ENCODE results near the gene CDH13.

CDH13 gene

DNA sequence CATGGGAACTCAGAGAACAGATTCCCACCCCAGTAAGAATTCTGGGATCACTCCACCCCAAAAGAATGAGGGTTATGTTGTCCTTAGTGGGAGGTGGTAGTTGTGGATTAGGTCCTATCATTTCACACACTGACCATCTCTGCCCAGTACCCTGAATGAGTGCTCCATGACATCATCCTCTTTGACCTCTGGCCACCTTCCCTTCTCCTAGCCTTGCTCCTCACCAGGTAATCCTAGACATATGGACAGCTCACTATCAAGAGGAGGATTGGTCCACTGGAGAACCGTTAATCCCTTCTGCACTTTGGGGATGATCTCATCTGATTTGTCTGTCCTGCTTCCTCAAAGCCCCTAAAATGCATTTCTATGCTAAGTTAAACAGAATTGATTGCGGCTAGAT lies 642.8 kb downstream of the CDH13 start:
- TF ChIP-seq, protein P1, sequence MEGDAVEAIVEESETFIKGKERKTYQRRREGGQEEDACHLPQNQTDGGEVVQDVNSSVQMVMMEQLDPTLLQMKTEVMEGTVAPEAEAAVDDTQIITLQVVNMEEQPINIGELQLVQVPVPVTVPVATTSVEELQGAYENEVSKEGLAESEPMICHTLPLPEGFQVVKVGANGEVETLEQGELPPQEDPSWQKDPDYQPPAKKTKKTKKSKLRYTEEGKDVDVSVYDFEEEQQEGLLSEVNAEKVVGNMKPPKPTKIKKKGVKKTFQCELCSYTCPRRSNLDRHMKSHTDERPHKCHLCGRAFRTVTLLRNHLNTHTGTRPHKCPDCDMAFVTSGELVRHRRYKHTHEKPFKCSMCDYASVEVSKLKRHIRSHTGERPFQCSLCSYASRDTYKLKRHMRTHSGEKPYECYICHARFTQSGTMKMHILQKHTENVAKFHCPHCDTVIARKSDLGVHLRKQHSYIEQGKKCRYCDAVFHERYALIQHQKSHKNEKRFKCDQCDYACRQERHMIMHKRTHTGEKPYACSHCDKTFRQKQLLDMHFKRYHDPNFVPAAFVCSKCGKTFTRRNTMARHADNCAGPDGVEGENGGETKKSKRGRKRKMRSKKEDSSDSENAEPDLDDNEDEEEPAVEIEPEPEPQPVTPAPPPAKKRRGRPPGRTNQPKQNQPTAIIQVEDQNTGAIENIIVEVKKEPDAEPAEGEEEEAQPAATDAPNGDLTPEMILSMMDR (IDR thresholded peaks at IDR 0.05), result no peak
- no peak for TF ChIP-seq ZFX (IDR thresholded peaks at IDR 0.05; ENCODE audit: borderline replicate concordance)

DNA sequence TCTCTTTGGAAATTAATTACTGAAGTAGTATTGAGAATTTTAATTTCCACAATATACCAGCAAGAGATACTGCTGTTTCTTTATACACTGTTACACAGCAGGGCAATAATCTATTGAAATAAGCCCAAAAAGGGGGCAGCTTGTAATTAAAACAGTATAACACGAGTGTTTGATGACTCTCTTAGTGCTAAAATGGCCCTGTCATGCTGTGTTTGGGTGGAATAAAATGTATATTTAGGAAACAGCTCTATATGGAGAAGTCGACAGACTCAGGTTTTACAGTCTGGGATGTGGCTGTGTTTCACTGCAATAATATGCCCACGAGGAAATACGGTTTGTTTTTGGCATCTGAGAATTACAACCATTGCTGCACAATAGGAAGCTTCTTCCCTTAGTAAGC lies 643.3 kb downstream of the CDH13 start:
- no peak overlapping the region for H3K27ac ChIP-seq
- TF ChIP-seq, protein P1 (IDR thresholded peaks at IDR 0.05), result no peak
- no peak for TF ChIP-seq ZFX (IDR thresholded peaks at IDR 0.05; ENCODE audit: borderline replicate concordance)

More for the DNA sequence above, 642.8 kb downstream of the CDH13 start:
- no peak overlapping the region for H3K27ac ChIP-seq

DNA sequence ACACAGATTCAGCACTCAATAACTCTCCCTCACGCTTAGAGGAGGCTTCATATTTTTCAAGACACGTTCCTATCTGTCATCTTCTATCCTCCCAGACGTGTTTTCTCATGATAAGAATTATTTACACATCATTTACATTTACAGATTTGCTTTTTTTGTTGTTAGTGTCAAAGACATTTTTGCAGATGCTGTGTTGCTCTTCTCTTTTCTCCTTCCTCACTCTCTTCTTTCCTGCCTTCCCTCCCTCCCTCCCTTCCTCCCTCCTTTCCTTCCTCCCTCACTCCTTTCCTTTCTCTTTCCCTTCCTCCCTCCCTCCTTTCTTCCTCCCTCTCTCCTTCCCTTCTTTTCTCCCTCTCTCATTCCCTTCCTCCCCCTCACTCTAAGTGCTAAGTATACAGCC lies 643.9 kb downstream of the CDH13 start:
- H3K27ac ChIP-seq, result no peak overlapping the region
- TF ChIP-seq ZFX (IDR thresholded peaks at IDR 0.05; ENCODE audit: borderline replicate concordance), result no peak
- TF ChIP-seq, protein P1 (IDR thresholded peaks at IDR 0.05), result no peak

DNA sequence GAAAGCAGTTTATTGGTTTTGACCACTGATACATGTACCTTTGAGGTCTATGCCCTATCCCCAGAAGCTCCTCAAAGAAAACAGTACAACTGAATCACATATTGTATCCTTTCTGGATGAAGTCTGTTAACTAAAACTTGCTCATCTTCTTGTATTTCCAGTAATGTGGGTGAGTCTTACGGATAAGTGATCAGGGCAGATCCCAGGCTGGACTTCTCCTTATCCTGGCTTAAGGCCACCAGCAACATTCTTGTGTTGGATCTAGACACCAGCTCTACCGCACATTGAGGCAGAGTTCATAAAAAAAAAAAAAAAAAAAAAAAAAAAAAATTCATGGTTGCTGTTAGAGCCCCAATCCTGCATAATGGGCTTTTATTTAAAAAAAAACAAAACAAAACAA lies 644.4 kb downstream of the CDH13 start:
- H3K27ac ChIP-seq, result no peak overlapping the region
- TF ChIP-seq, protein P1 (IDR thresholded peaks at IDR 0.05), result no peak
- TF ChIP-seq ZFX (IDR thresholded peaks at IDR 0.05; ENCODE audit: borderline replicate concordance), result no peak

DNA sequence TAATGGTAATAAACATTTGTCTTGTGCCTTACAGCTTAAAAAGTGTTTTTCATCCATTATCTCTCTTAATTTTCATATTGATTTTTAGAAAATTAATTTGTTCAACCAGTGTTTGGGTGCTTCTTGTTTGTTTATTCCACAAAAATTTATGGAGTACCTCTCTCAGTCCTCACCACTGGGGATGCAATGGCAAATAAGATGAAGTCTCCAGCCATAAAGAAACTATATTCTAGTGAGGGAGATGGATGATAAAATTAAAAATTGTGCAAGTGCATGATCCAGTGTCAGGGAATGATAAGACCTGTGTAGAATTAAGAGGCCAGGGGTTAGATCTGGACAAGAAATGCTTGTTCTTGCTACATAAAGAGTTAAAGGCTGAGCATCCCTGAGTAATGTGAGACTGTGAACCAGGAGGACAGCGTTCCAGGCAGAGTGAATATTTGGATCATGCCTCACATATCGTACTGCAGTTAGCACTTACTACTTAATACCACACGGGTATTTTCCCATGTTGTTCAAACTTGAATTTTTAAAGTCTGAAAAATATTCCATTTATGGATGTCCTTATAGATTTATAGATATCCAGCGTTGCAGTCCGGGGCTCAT lies 645.3 kb downstream of the CDH13 start:
- TF ChIP-seq, protein P1 (IDR thresholded peaks at IDR 0.05), result no peak
- no peak for TF ChIP-seq ZFX (IDR thresholded peaks at IDR 0.05; ENCODE audit: borderline replicate concordance)
- no peak overlapping the region for H3K27ac ChIP-seq

DNA sequence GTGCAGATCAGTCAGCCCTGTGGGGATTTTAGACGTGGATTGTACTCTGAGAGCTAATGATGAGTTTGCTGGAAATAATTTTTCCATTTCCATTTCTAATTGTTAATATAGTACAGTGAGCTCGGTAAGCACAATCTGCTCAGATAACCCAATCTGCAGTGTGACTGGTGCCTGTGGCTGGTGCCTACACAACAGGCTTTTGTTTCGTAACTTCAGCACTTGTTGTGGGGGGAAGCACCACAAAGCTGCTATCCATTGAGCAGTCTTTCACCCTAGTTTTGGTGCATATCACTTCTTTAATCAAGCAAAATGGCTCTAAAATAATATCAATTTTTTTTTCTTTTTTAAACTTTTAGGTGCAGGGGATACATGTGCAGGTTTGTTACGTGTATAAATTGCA lies 646.1 kb downstream of the CDH13 start:
- TF ChIP-seq, protein P1 (IDR thresholded peaks at IDR 0.05), result no peak
- TF ChIP-seq ZFX (IDR thresholded peaks at IDR 0.05; ENCODE audit: borderline replicate concordance), result no peak
- no peak overlapping the region for H3K27ac ChIP-seq

DNA sequence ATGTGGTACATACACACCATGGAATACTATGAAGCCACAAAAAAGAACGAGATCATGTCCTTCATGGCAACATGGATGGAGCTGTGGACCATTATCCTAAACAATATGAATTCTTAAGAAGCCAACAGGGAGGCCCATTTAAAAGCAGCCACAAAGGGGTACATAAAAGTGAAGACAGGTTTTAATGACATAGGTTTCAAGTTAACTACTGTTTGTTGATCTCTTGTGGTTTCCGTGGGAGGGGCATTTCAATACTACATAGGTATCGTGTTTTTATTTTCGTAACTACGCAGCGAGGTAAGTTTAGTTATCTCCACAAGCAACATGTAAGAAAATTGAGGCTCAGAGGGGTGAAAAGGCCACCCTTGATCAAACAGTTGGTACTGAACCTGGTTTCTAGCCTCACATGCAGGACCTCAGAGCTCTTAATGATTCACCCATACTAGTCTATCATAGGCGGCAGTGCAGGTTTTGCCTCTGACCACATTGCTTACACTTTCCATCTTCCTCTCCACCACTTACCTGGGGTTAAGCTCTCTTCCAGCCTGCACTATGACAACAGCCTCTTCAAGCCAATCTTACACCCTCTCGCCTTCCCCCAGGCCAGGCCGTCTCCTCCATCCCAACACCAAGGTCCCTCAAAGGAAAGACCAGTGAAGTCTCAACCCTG lies 646.9 kb downstream of the CDH13 start:
- H3K27ac ChIP-seq, result no peak overlapping the region
- TF ChIP-seq ZFX (IDR thresholded peaks at IDR 0.05; ENCODE audit: borderline replicate concordance), result no peak
- TF ChIP-seq, protein P1 (IDR thresholded peaks at IDR 0.05), result no peak
